ENCODE results near the gene MTA1. TPM values are rescaled to one million over a fixed set of nuclear protein-coding genes. Genes with fewer than 3 reads are reported as not detected.

MTA1 gene
- total RNA-seq (136 and 208 TPM in 2 replicates), polyA plus RNA-seq (110 and 149 TPM in 2 replicates)

GRCh38 chr14:105419195-105420091 lies at the start of gene MTA1:
MTA1 (plus strand) TSS chr14:105419827; CDS start chr14:105420036, 209 bp downstream.
- H3K9me3 ChIP-seq (ENCODE audit: low read depth), result no peaks in the 10 kb centered on the region
- peak within 1 kb of the TSS; percentile 81 for H3K27ac ChIP-seq
- peak; percentile 44 to 75 for DNase-seq (ENCODE audit: low read depth in 1 of 2, low spot score in 1 of 2)
- no peaks in the 10 kb centered on the region for H3K27me3 ChIP-seq
- peaks cover 13% of the 10 kb centered on the region for H3K4me1 ChIP-seq (ENCODE audit: low read depth)
- H3K36me3 ChIP-seq, result no peaks in the 10 kb centered on the region
- peak within 1 kb of the TSS; percentile 85 for H3K4me3 ChIP-seq
- TF ChIP-seq CTCF (IDR thresholded peaks at IDR 0.05; ENCODE audit: low read depth, low read length), result no peak

GRCh38 chr14:105374389-105374788 lies 45.2 kb upstream of the MTA1 start:
- no peak for DNase-seq (ENCODE audit: low read depth in 1 of 2, low spot score in 1 of 2)
- Histone ChIP-seq H3K27ac (no peak overlapping the region), H3K4me1 (ENCODE audit: low read depth) (no peaks in the 10 kb centered on the region), H3K27me3 (no peaks in the 10 kb centered on the region), H3K9me3 (ENCODE audit: low read depth) (no peaks in the 10 kb centered on the region), H3K36me3 (no peaks in the 10 kb centered on the region), H3K4me3 (no peak overlapping the region)
- no peak for TF ChIP-seq CTCF (IDR thresholded peaks at IDR 0.05; ENCODE audit: low read depth, low read length)

GRCh38 chr14:105375635-105376057 lies 44.0 kb upstream of the MTA1 start:
- Histone ChIP-seq H3K27me3 (no peaks in the 10 kb centered on the region), H3K4me3 (no peak overlapping the region), H3K4me1 (ENCODE audit: low read depth) (no peaks in the 10 kb centered on the region), H3K36me3 (peaks cover 3% of the 10 kb centered on the region), H3K9me3 (ENCODE audit: low read depth) (no peaks in the 10 kb centered on the region), H3K27ac (no peak overlapping the region)
- peak in 1 of 2 donors; percentile 3 for DNase-seq (ENCODE audit: low read depth in 1 of 2, low spot score in 1 of 2)
- TF ChIP-seq CTCF (IDR thresholded peaks at IDR 0.05; ENCODE audit: low read depth, low read length), result no peak

- H3K27ac ChIP-seq, result no peak overlapping the region
- H3K4me3 ChIP-seq, result no peak overlapping the region
- TF ChIP-seq CTCF (IDR thresholded peaks at IDR 0.05; ENCODE audit: low read depth, low read length), result no peak
- H3K4me1 ChIP-seq (ENCODE audit: low read depth), result no peaks in the 10 kb centered on the region
- no peaks in the 10 kb centered on the region for H3K27me3 ChIP-seq
- H3K36me3 ChIP-seq, result peaks cover 3% of the 10 kb centered on the region
- DNase-seq (ENCODE audit: low read depth in 1 of 2, low spot score in 1 of 2), result no peak
- no peaks in the 10 kb centered on the region for H3K9me3 ChIP-seq (ENCODE audit: low read depth)
Observed at GRCh38 chr14:105376521-105377440, 42.8 kb upstream of the MTA1 start.

- Histone ChIP-seq H3K4me3 (no peak overlapping the region), H3K27ac (no peak overlapping the region), H3K4me1 (ENCODE audit: low read depth) (no peaks in the 10 kb centered on the region), H3K36me3 (peaks cover 8% of the 10 kb centered on the region), H3K27me3 (no peaks in the 10 kb centered on the region), H3K9me3 (ENCODE audit: low read depth) (no peaks in the 10 kb centered on the region)
- DNase-seq (ENCODE audit: low read depth in 1 of 2, low spot score in 1 of 2), result no peak
- TF ChIP-seq CTCF (IDR thresholded peaks at IDR 0.05; ENCODE audit: low read depth, low read length), result no peak
Observed at GRCh38 chr14:105377555-105378182, 42.0 kb upstream of the MTA1 start.

Data from cardiac muscle cell (in vitro differentiated cells and primary cell).